Measurements from ENCODE around the gene SPINK9.

Gene SPINK9

GRCh38 chr5:148381906-148382305, 46.5 kb downstream of the SPINK9 start:
- Histone ChIP-seq H3K36me3 (ENCODE audit: insufficient read depth, low read length) (no peaks in the 10 kb centered on the region), H3K4me1 (ENCODE audit: insufficient read depth, low read length) (peaks cover 4% of the 10 kb centered on the region; the same call in 1 of the 2 replicates), H3K9me3 (ENCODE audit: control insufficient read depth, insufficient read depth, low read length) (no peaks in the 10 kb centered on the region; the same call in 1 of the 2 replicates), H3K9ac (ENCODE audit: low read depth, low read length) (no peak overlapping the region)

GRCh38 chr5:148382961-148383360, 47.6 kb downstream of the SPINK9 start:
- Histone ChIP-seq H3K9me3 (ENCODE audit: control insufficient read depth, insufficient read depth, low read length) (no peaks in the 10 kb centered on the region; the same call in 1 of the 2 replicates), H3K4me1 (ENCODE audit: insufficient read depth, low read length) (peaks cover 4% of the 10 kb centered on the region; the same call in 1 of the 2 replicates), H3K36me3 (ENCODE audit: insufficient read depth, low read length) (no peaks in the 10 kb centered on the region), H3K9ac (ENCODE audit: low read depth, low read length) (peak overlapping the region; percentile 90)

- H3K9ac ChIP-seq (ENCODE audit: low read depth, low read length) = peak within 1 kb of the TSS; percentile 90
- H3K9me3 ChIP-seq (ENCODE audit: control insufficient read depth, insufficient read depth, low read length) = no peaks in the 10 kb centered on the region; the same call in 1 of the 2 replicates
- peaks cover 4% of the 10 kb centered on the region; the same call in 1 of the 2 replicates for H3K4me1 ChIP-seq (ENCODE audit: insufficient read depth, low read length)
- no peaks in the 10 kb centered on the region for H3K36me3 ChIP-seq (ENCODE audit: insufficient read depth, low read length)
Measured at GRCh38 chr5:148383564-148384379, 48.4 kb downstream of the SPINK9 start, which contains the start of gene FBXO38. TSS of gene FBXO38 (plus strand) at chr5:148383958. CDS start at chr5:148394777, 10,819 bp downstream.

GRCh38 chr5:148384380-148384737, 49.0 kb downstream of the SPINK9 start:
- peaks cover 4% of the 10 kb centered on the region; the same call in 1 of the 2 replicates for H3K4me1 ChIP-seq (ENCODE audit: insufficient read depth, low read length)
- no peaks in the 10 kb centered on the region for H3K36me3 ChIP-seq (ENCODE audit: insufficient read depth, low read length)
- no peaks in the 10 kb centered on the region for H3K9me3 ChIP-seq (ENCODE audit: control insufficient read depth, insufficient read depth, low read length)
- peak overlapping the region; percentile 90 for H3K9ac ChIP-seq (ENCODE audit: low read depth, low read length)

- Histone ChIP-seq H3K9ac (ENCODE audit: low read depth, low read length) (no peak overlapping the region), H3K36me3 (ENCODE audit: insufficient read depth, low read length) (no peaks in the 10 kb centered on the region), H3K4me1 (ENCODE audit: insufficient read depth, low read length) (peaks cover 4% of the 10 kb centered on the region; the same call in 1 of the 2 replicates), H3K9me3 (ENCODE audit: control insufficient read depth, insufficient read depth, low read length) (no peaks in the 10 kb centered on the region)
Measured at GRCh38 chr5:148385094-148385493, 49.7 kb downstream of the SPINK9 start.

GRCh38 chr5:148386041-148386440, 50.7 kb downstream of the SPINK9 start:
- Histone ChIP-seq H3K9ac (ENCODE audit: low read depth, low read length) (no peak overlapping the region), H3K4me1 (ENCODE audit: insufficient read depth, low read length) (peaks cover 4% of the 10 kb centered on the region; the same call in 1 of the 2 replicates), H3K9me3 (ENCODE audit: control insufficient read depth, insufficient read depth, low read length) (no peaks in the 10 kb centered on the region), H3K36me3 (ENCODE audit: insufficient read depth, low read length) (no peaks in the 10 kb centered on the region)

GRCh38 chr5:148387325-148387724, 52.0 kb downstream of the SPINK9 start:
- Histone ChIP-seq H3K9ac (ENCODE audit: low read depth, low read length) (no peak overlapping the region), H3K4me1 (ENCODE audit: insufficient read depth, low read length) (peaks cover 5% of the 10 kb centered on the region; the same call in 1 of the 2 replicates), H3K9me3 (ENCODE audit: control insufficient read depth, insufficient read depth, low read length) (no peaks in the 10 kb centered on the region), H3K36me3 (ENCODE audit: insufficient read depth, low read length) (no peaks in the 10 kb centered on the region)

GRCh38 chr5:148388696-148389095, 53.3 kb downstream of the SPINK9 start:
- H3K36me3 ChIP-seq (ENCODE audit: insufficient read depth, low read length) = no peaks in the 10 kb centered on the region
- H3K4me1 ChIP-seq (ENCODE audit: insufficient read depth, low read length) = peaks cover 17% of the 10 kb centered on the region
- H3K9me3 ChIP-seq (ENCODE audit: control insufficient read depth, insufficient read depth, low read length) = no peaks in the 10 kb centered on the region
- no peak overlapping the region for H3K9ac ChIP-seq (ENCODE audit: low read depth, low read length)
